Endothelial cell of umbilical vein (primary cell): ENCODE data around the gene RDH13. TPM values are rescaled to one million over a fixed set of nuclear protein-coding genes. Genes with fewer than 3 reads are reported as not detected.

Source experiments
- BruUV-seq: library from RNA; stranded (reverse); fragments of 400-500 nt; replicated peaks from 2 replicates; lab custom pipeline; 2021; lab: Mats Ljungman, UMichigan
- CTCF ChIA-PET: fragments of 300-600, 350-600 bp; sonication (Branson Sonifier 250); formaldehyde crosslinking; loops from one replicate; lab custom pipeline; 2021; ENCODE audit warnings: antibody characterized with exemption, inconsistent platforms; lab: Charles Lee
- POLR2A ChIA-PET: fragments of 300-600, 350-600 bp; sonication (Branson Sonifier 250); formaldehyde crosslinking; loops from one replicate; lab custom pipeline; 2021; ENCODE audit warnings: antibody characterized with exemption, inconsistent platforms; lab: Charles Lee
- DNase-seq: peaks from one replicate; pipeline ENCODE4 v3.0.0-alpha.2; 2011; ENCODE audit warnings: low read depth, low spot score
- FAIRE-seq: peaks from 2 replicates; lab custom pipeline; 2011; peaks lifted over from hg19 to GRCh38; lab: Jason Lieb, UNC
- H2AFZ ChIP-seq: 2 replicates; pipeline ENCODE4 v1.6.0; 2012; ENCODE audit warnings: low read depth, low read length, control low read depth, inconsistent platforms
- H3K27ac ChIP-seq: 2 replicates; pipeline ENCODE4 v1.5.1; 2011; ENCODE audit warnings: low read depth, mild to moderate bottlenecking, control low read depth, low read length, moderate library complexity; ENCODE audit not compliant: insufficient read depth
- H3K27me3 ChIP-seq, 2 experiments: 2 replicates each; pipeline versions ENCODE4 v1.6.0 to v1.6.1; 2011; ENCODE audit warnings: low read length in 2 of 2, mixed read lengths in 1 of 2; ENCODE audit not compliant: control insufficient read depth in 2 of 2, insufficient read depth in 2 of 2
- H3K36me3 ChIP-seq, 2 experiments: 2 replicates in 1 of 2; 3 replicates in 1 of 2; pipeline ENCODE4 v1.5.1; 2011; ENCODE audit warnings: low read length in 2 of 2, mild to moderate bottlenecking in 1 of 2, moderate library complexity in 1 of 2; ENCODE audit not compliant: control insufficient read depth in 2 of 2, insufficient read depth in 2 of 2; ENCODE audit errors: extremely low read depth in 1 of 2
- H3K4me1 ChIP-seq: 3 replicates; pipeline ENCODE4 v1.5.1; 2011; ENCODE audit warnings: mild to moderate bottlenecking, low read length; ENCODE audit not compliant: control insufficient read depth, insufficient read depth; ENCODE audit errors: extremely low read depth
- H3K4me2 ChIP-seq: 2 replicates; pipeline ENCODE4 v1.6.1; 2011; ENCODE audit warnings: low read length, control low read depth, mixed read lengths; ENCODE audit not compliant: insufficient read depth
- H3K4me3 ChIP-seq, 3 experiments: fragments of 200-600 bp in 1 of 3; sonication (generic), shearing (Covaris generic) in 1 of 3; replicated peaks in 1 of 3; 2 replicates each; pipeline ENCODE4 v1.5.1; 2011 to 2016; ENCODE audit warnings: control low read depth in 3 of 3, low read length in 3 of 3, mild to moderate bottlenecking in 2 of 3, inconsistent platforms in 1 of 3, low read depth in 1 of 3, moderate library complexity in 1 of 3; ENCODE audit not compliant: insufficient read depth in 1 of 3
- H3K79me2 ChIP-seq: 2 replicates; pipeline ENCODE4 v1.6.0; 2012; ENCODE audit warnings: low read length, inconsistent platforms; ENCODE audit not compliant: control insufficient read depth, insufficient read depth
- H3K9ac ChIP-seq: replicated peaks from 2 replicates; pipeline ENCODE3; 2011; ENCODE audit warnings: low read length, control low read depth; ENCODE audit not compliant: insufficient read depth; ENCODE audit errors: extremely low read depth
- H3K9me1 ChIP-seq: replicated peaks from 3 replicates; pipeline ENCODE4 v1.6.0; 2011; ENCODE audit warnings: mild to moderate bottlenecking, low read length; ENCODE audit not compliant: control insufficient read depth, insufficient read depth; ENCODE audit errors: extremely low read depth
- H3K9me3 ChIP-seq: replicated peaks from 2 replicates; pipeline ENCODE4 v1.5.1; 2012; ENCODE audit warnings: low read length, inconsistent platforms; ENCODE audit not compliant: control insufficient read depth, insufficient read depth
- H4K20me1 ChIP-seq: replicated peaks from 2 replicates; pipeline ENCODE3; 2011; ENCODE audit warnings: mild to moderate bottlenecking, low read length; ENCODE audit not compliant: control insufficient read depth, insufficient read depth; ENCODE audit errors: extremely low read depth
- CTCF ChIP-seq, 2 donors: IDR thresholded peaks; 1 replicate in 1 of 2; 2 replicates in 1 of 2; pipeline ENCODE4 v1.5.1; 2011; ENCODE audit warnings: low read length in 2 of 2, mild to moderate bottlenecking in 2 of 2, moderate library complexity in 2 of 2, control low read depth in 1 of 2, inconsistent platforms in 1 of 2, low read depth in 1 of 2; ENCODE audit not compliant: insufficient read depth in 1 of 2; ENCODE audit errors: extremely low read depth in 1 of 2
- EZH2 ChIP-seq: IDR thresholded peaks from 2 replicates; pipeline ENCODE4 v1.6.1; 2012; ENCODE audit warnings: borderline replicate concordance, low read depth, mild to moderate bottlenecking, moderate library complexity, low read length, inconsistent platforms; ENCODE audit not compliant: severe bottlenecking
- FOS ChIP-seq: IDR thresholded peaks from 2 replicates; pipeline ENCODE4 v1.6.1; 2011; ENCODE audit warnings: mild to moderate bottlenecking, low read length, moderate library complexity, borderline replicate concordance; ENCODE audit not compliant: insufficient read depth
- GATA2 ChIP-seq: IDR thresholded peaks from 2 replicates; pipeline ENCODE4 v1.7.0; 2011; ENCODE audit warnings: low read depth, mild to moderate bottlenecking, moderate library complexity, mixed read lengths, low read length; ENCODE audit not compliant: insufficient read length, insufficient read depth
- JUN ChIP-seq: IDR thresholded peaks from 2 replicates; pipeline ENCODE4 v1.6.1; 2011; ENCODE audit warnings: borderline replicate concordance, low read depth; ENCODE audit not compliant: insufficient read length, insufficient read depth
- MAX ChIP-seq: IDR thresholded peaks from 2 replicates; pipeline ENCODE4 v1.6.1; 2011; ENCODE audit not compliant: insufficient read depth, insufficient read length
- MYC ChIP-seq: IDR thresholded peaks from one replicate; pipeline ENCODE4 v1.6.1; 2011; ENCODE audit warnings: mild to moderate bottlenecking, low read depth, low read length
- POLR2A ChIP-seq: IDR thresholded peaks from 2 replicates; pipeline ENCODE4 v1.6.1; 2012; ENCODE audit warnings: low read depth, mild to moderate bottlenecking, control low read depth, low read length
- POLR2AphosphoS5 ChIP-seq: IDR thresholded peaks from 2 replicates; pipeline ENCODE4 v1.6.1; 2012; ENCODE audit warnings: low read depth, mild to moderate bottlenecking, control low read depth, low read length, moderate library complexity; ENCODE audit not compliant: insufficient read depth
- dilution Hi-C: fragments of 300-500 bp; cut with MboI; formaldehyde crosslinking; loops from one replicate; pipeline ENCODE4 v1.15.0; 2019; ENCODE audit warnings: low sequenced_read_pairs; ENCODE audit not compliant: extremely low pct_ligation_motif_present
- intact Hi-C: fragments of 100-400 bp; cut with micrococcal nuclease; formaldehyde crosslinking; loops from one replicate; pipeline ENCODE4 v1.10.0; 2022
- polyA plus RNA-seq, 4 experiments: library from polyadenylated mRNA; depleted of rRNA in 3 of 4; stranded (reverse) in 3 of 4; unstranded in 1 of 4; fragments of >200 nt; gene quantifications; 2 replicates each; pipeline versions ENCODE4 v1.2.1 to v1.2.3, GENCODE V29; 2011 to 2012; ENCODE audit warnings: missing spikeins in 1 of 4
- total RNA-seq: library from RNA; stranded (reverse); gene quantifications from 2 replicates; pipeline ENCODE4 v1.2.3, GENCODE V29; 2021

Gene RDH13
- total and polyA plus RNA-seq, 2 donors (not counting 3 experiments of a cell fraction or from before 2014, with no cell fraction given): 8.7 to 19.6 TPM

DNA sequence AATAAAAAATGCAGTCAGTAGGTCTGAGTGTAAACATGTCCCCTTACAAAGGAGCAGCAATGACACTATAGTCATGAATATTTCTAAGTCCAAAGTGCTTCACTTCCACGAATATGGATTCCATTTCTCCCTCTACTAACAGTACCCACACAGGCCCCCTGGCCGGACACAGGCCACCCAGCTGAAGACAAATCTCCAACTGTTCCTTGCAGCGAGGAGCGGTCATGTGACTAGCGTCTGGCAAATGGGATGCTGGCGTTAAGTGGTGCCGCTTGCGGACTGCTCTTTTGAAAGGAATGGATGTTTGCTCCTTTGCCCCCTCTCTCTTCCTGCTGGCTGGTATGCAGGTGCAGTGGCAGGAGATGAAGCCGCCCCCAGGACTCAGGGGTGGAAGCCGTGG lies 38.3 kb upstream of the RDH13 start:
- dilution Hi-C loops: no loop called here
- no peak overlapping the region for H2AFZ ChIP-seq
- peaks cover 6 to 17% of the 10 kb centered on the region in 2 experiments for H3K36me3 ChIP-seq
- no peak overlapping the region for H3K4me3 ChIP-seq
- no TSS peak for BruUV-seq
- no peak for TF ChIP-seq POLR2AphosphoS5
- no peak for TF ChIP-seq JUN
- no peak for TF ChIP-seq POLR2A
- no peak for TF ChIP-seq MAX
- no peak for TF ChIP-seq EZH2
- no peak for TF ChIP-seq FOS
- no peak for TF ChIP-seq GATA2
- TF ChIP-seq CTCF (IDR thresholded peaks at IDR 0.05; ENCODE audit: extremely low read depth in 1 of 2, insufficient read depth in 1 of 2, low read depth in 1 of 2, low read length in 2 of 2): no peak
- no peak for TF ChIP-seq MYC
- H3K4me1 ChIP-seq: no peaks in the 10 kb centered on the region
- peaks cover 5% of the 10 kb centered on the region for H3K79me2 ChIP-seq
- FAIRE-seq: no peak
- H4K20me1 ChIP-seq: no peaks in the 10 kb centered on the region
- H3K9ac ChIP-seq: no peak overlapping the region
- no peaks in the 10 kb centered on the region for H3K27me3 ChIP-seq
- H3K4me2 ChIP-seq: no peak overlapping the region
- POLR2A ChIA-PET: no interaction called here
- H3K27ac ChIP-seq: no peak overlapping the region
- H3K9me3 ChIP-seq: no peaks in the 10 kb centered on the region
- H3K9me1 ChIP-seq: no peaks in the 10 kb centered on the region
- CTCF ChIA-PET: interaction anchor here (1.0 kb wide), 1 partner anchor 10 kb away, joined by 3 read pairs; no protein-coding TSS in a partner anchor
- no peak for DNase-seq
- intact Hi-C loops: no loop called here
